ENCODE data around the gene PGM5.
"Not testable (repeated sequence)": the region's sequence is repeated elsewhere in the genome, so short reads cannot be mapped to it uniquely, and the experiment has no call there.

The PGM5 gene

GRCh38 chr9:68356380-68357118 lies at the start of gene PGM5:
Gene PGM5, plus strand, starts transcription at chr9:68356611. Its CDS starts 517 bp downstream, at chr9:68357128.
- not testable (repeated sequence) for DNase-seq

- not testable (repeated sequence) for DNase-seq
Measured at GRCh38 chr9:68307127-68307526, 49.3 kb upstream of the PGM5 start.

- DNase-seq: not testable (repeated sequence)
Measured at GRCh38 chr9:68307654-68308053, 48.8 kb upstream of the PGM5 start.

GRCh38 chr9:68311208-68311607 lies 45.2 kb upstream of the PGM5 start:
- not testable (repeated sequence) for DNase-seq

- not testable (repeated sequence) for DNase-seq
Measured at GRCh38 chr9:68318209-68318608, 38.2 kb upstream of the PGM5 start.

- DNase-seq: not testable (repeated sequence)
Measured at GRCh38 chr9:68323749-68324148, 32.7 kb upstream of the PGM5 start.

- DNase-seq: not testable (repeated sequence)
Measured at GRCh38 chr9:68324518-68324917, 31.9 kb upstream of the PGM5 start.

GRCh38 chr9:68329106-68329505 lies 27.3 kb upstream of the PGM5 start:
- DNase-seq: not testable (repeated sequence)

GRCh38 chr9:68330531-68331173 lies 25.8 kb upstream of the PGM5 start:
- DNase-seq: not testable (repeated sequence)

GRCh38 chr9:68332122-68332521 lies 24.3 kb upstream of the PGM5 start:
- not testable (repeated sequence) for DNase-seq

GRCh38 chr9:68335935-68336334 lies 20.5 kb upstream of the PGM5 start:
- not testable (repeated sequence) for DNase-seq

GRCh38 chr9:68336639-68337339 lies 19.6 kb upstream of the PGM5 start:
- DNase-seq: not testable (repeated sequence)

GRCh38 chr9:68338000-68338399 lies 18.4 kb upstream of the PGM5 start:
- DNase-seq: not testable (repeated sequence)

- not testable (repeated sequence) for DNase-seq
Measured at GRCh38 chr9:68342265-68343025, 14.0 kb upstream of the PGM5 start.

GRCh38 chr9:68343242-68343641 lies 13.2 kb upstream of the PGM5 start:
- not testable (repeated sequence) for DNase-seq

GRCh38 chr9:68343992-68344391 lies 12.4 kb upstream of the PGM5 start:
- not testable (repeated sequence) for DNase-seq

- not testable (repeated sequence) for DNase-seq
Measured at GRCh38 chr9:68351689-68352088, 4.7 kb upstream of the PGM5 start.

- not testable (repeated sequence) for DNase-seq
Measured at GRCh38 chr9:68355993-68356379, 425 bp upstream of the PGM5 start.

GRCh38 chr9:68357119-68357714 lies 806 bp downstream of the PGM5 start:
- DNase-seq: not testable (repeated sequence)

GRCh38 chr9:68366933-68367547 lies 10.6 kb downstream of the PGM5 start:
- DNase-seq: not testable (repeated sequence)

- not testable (repeated sequence) for DNase-seq
Measured at GRCh38 chr9:68375789-68376188, 19.4 kb downstream of the PGM5 start.

GRCh38 chr9:68377723-68378122 lies 21.3 kb downstream of the PGM5 start:
- DNase-seq: not testable (repeated sequence)
